Type B pancreatic cell (in vitro differentiated cells): ENCODE data around the gene SLC29A2. TPM values are rescaled to one million over a fixed set of nuclear protein-coding genes. Genes with fewer than 3 reads are reported as not detected.
A peak's percentile ranks its signal among the peaks of the same experiment; 100 is the strongest.
"Not testable (repeated sequence)": the region's sequence is repeated elsewhere in the genome, so short reads cannot be mapped to it uniquely, and the experiment has no call there.

Source experiments
- DNase-seq: peaks from one replicate; pipeline ENCODE4 v3.0.0; 2021; ENCODE audit warnings: mixed read lengths; ENCODE audit not compliant: unreplicated experiment; ENCODE audit errors: extremely low spot score
- H3K27ac Mint-ChIP-seq: 2 replicates; pipeline ENCODE4 v1.8.0; 2021; ENCODE audit warnings: mild to moderate bottlenecking, mixed read lengths
- H3K27me3 Mint-ChIP-seq: 2 replicates; pipeline ENCODE4 v1.8.0; 2021; ENCODE audit warnings: mixed read lengths
- H3K36me3 Mint-ChIP-seq: 2 replicates; pipeline ENCODE4 v1.8.0; 2021; ENCODE audit warnings: mixed read lengths
- H3K4me1 Mint-ChIP-seq: one replicate; pipeline ENCODE4 v1.8.0; 2021; ENCODE audit warnings: mixed read lengths; ENCODE audit not compliant: unreplicated experiment
- H3K4me3 Mint-ChIP-seq: 2 replicates; pipeline ENCODE4 v1.8.0; 2021; ENCODE audit warnings: mild to moderate bottlenecking, mixed read lengths
- H3K9me3 Mint-ChIP-seq: 2 replicates; pipeline ENCODE4 v1.8.0; 2021; ENCODE audit warnings: mixed read lengths
- total RNA-seq: library from RNA; stranded (reverse); gene quantifications from 2 replicates; pipeline ENCODE4 v1.2.1, GENCODE V29; 2021; ENCODE audit warnings: low replicate concordance
- TF ChIP-seq, protein P1 (sequence below): fragments of 200-600 bp; sonication (generic); conservative IDR thresholded peaks from 2 replicates; pipeline ENCODE4 v1.5.0; 2021; ENCODE audit warnings: antibody characterized with exemption, mild to moderate bottlenecking

The SLC29A2 gene
- total RNA-seq, 1 donor from 2014 or later = 22.2 TPM

DNA sequence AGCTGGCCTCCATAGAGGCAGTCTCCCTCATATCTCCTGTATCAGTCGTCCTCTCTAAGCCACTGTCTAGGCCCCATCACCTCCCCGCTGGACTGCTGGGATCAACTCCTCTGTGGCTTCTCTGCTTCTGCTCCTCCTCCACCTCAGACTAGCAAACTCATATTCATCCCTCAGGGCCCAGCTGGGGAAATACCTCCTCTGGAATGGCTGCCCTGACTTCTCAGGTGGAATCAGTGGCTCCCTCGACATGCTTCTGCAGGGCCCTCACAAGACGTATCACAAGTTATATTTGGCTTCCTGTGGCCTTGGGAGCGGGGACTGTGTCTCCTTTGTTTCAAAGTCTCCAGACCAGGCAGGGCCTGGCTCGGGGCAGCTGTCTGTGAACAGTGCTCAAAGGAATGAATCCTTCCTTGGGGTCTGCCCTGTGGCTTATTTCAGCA, 10.0 kb downstream of the SLC29A2 start:
- H3K9me3 Mint-ChIP-seq = no peaks in the 10 kb centered on the region
- no peak overlapping the region for H3K27ac Mint-ChIP-seq
- no peaks in the 10 kb centered on the region for H3K36me3 Mint-ChIP-seq
- no peak overlapping the region for H3K4me3 Mint-ChIP-seq
- TF ChIP-seq, protein P1, sequence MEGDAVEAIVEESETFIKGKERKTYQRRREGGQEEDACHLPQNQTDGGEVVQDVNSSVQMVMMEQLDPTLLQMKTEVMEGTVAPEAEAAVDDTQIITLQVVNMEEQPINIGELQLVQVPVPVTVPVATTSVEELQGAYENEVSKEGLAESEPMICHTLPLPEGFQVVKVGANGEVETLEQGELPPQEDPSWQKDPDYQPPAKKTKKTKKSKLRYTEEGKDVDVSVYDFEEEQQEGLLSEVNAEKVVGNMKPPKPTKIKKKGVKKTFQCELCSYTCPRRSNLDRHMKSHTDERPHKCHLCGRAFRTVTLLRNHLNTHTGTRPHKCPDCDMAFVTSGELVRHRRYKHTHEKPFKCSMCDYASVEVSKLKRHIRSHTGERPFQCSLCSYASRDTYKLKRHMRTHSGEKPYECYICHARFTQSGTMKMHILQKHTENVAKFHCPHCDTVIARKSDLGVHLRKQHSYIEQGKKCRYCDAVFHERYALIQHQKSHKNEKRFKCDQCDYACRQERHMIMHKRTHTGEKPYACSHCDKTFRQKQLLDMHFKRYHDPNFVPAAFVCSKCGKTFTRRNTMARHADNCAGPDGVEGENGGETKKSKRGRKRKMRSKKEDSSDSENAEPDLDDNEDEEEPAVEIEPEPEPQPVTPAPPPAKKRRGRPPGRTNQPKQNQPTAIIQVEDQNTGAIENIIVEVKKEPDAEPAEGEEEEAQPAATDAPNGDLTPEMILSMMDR = no peak
- no peaks in the 10 kb centered on the region for H3K27me3 Mint-ChIP-seq
- no peak for DNase-seq
- H3K4me1 Mint-ChIP-seq = no peaks in the 10 kb centered on the region

DNA sequence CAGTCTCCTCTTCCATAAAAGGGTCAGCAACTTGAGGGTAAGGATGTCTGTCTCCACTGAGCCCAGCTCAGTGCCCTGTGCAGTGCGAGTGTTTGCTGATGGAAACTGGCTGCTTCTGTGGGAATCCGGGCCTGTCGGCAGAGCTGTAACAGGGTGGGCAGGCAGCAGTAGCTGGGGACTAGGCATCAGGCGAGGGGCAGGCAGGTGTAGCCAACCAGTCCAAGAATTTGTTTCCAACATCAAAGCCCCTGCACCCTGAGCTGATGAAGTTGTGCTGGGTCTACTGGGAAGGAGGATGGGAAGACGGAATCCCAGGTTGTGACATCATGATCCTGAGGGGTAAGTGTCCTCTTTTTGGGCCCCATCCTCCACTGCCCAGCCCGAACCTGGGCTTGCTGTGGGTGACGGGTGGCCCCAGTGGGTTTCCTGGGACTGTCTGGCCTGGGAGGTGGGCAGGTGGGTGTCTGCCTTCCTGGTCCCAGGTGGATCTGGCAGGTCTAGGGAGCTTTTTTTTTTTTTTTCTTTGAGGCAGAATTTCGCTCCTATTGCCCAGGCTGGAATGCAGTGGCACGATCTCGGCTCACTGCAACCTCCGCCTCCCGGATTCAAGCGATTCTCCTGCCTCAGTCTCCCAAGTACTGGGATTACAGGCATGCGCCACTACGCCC, 11.0 kb downstream of the SLC29A2 start:
- peaks cover 4% of the 10 kb centered on the region for H3K36me3 Mint-ChIP-seq
- TF ChIP-seq, protein P1 = no peak
- H3K4me1 Mint-ChIP-seq = no peaks in the 10 kb centered on the region
- DNase-seq = no peak
- H3K4me3 Mint-ChIP-seq = no peak overlapping the region
- no peaks in the 10 kb centered on the region for H3K27me3 Mint-ChIP-seq
- H3K27ac Mint-ChIP-seq = no peak overlapping the region
- no peaks in the 10 kb centered on the region for H3K9me3 Mint-ChIP-seq

DNA sequence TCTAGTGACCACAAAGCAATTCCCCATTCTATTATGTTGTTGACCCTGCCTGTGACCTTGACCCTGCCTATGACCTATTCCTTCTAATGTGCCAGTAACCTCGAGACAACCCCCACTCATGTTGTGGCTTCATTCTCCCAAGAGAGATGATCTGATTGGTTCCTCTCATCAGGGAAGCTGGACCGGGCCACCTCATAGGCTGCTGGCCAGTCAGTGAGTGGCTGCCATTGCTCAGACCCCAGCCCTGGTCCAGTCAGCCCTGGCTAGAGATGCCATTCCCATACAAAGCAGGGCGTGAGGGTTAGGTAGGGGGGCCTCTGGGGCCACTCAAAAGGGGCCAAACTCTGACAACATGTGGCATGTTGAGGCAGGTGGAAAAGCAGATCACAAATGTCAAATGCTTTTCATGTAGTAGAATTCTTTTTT, 11.9 kb downstream of the SLC29A2 start:
- Mint-ChIP-seq H3K36me3 (peaks cover 4% of the 10 kb centered on the region), H3K4me1 (no peaks in the 10 kb centered on the region), H3K27ac (no peak overlapping the region), H3K9me3 (no peaks in the 10 kb centered on the region), H3K27me3 (no peaks in the 10 kb centered on the region), H3K4me3 (no peak overlapping the region)
- DNase-seq = no peak
- TF ChIP-seq, protein P1 = no peak

DNA sequence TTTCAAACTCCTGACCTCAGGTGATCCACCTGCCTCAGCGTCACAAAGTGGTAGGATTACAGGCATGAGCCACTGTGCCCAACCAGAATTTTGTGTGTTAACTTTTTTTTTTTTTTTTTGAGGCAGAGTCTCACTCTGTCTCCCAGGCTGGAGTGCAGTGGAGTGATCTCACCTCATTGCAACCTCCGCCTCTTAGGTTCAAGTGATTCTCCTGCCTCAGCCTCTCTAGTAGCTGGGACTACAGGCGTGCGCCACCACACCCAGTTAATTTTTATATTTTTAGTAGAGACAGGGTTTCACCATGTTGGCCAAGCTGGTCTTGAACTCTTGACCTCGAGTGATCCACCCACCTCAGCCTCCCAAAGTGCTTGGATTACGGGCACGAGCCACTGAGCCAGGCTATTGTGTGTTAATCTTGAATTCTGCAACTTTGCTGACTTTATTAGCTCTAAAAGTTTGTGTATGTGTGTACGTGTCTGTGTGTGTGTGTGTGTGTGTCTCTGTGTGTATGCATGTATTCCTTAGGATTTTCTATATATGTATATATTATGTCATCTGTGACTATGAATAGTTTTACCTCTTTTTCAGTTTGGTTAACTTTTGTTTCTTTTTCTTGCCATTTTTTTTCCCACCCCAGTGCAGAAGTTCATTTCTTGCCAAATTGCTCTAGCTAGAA, 20.9 kb downstream of the SLC29A2 start:
- DNase-seq, H3K9me3 Mint-ChIP-seq, H3K27me3 Mint-ChIP-seq, H3K36me3 Mint-ChIP-seq, H3K4me1 Mint-ChIP-seq: not testable (repeated sequence)
- peak overlapping the region; percentile 68 for H3K27ac Mint-ChIP-seq
- peak overlapping the region; percentile 32 for H3K4me3 Mint-ChIP-seq

DNA sequence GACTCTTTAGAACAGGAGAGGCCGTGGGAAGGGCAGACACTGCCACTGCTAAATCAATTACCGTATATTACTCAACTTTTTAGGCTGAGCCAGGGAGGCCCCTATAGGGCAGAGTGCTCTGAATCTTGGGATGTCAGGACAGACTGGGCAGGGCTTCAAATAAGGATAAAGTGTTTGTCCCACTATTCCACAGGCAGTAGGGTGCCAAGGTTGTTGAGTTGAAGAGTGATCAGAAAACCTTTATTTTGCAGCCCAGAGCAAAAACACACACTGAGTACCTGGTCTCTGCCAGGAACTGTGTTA, 22.5 kb downstream of the SLC29A2 start:
- peak overlapping the region; percentile 96 for H3K4me3 Mint-ChIP-seq
- H3K36me3 Mint-ChIP-seq = peaks cover 4% of the 10 kb centered on the region
- H3K27ac Mint-ChIP-seq = peak overlapping the region; percentile 51

More for the DNA sequence above, 22.5 kb downstream of the SLC29A2 start:
- DNase-seq = no peak
- Mint-ChIP-seq H3K9me3 (no peaks in the 10 kb centered on the region), H3K27me3 (peaks cover 5% of the 10 kb centered on the region), H3K4me1 (peaks cover 14% of the 10 kb centered on the region)
- TF ChIP-seq, protein P1 = no peak
